Thoracic aorta (tissue), 2 donors: Measurements from ENCODE around the gene MLH1. TPM values are rescaled to one million over a fixed set of nuclear protein-coding genes. Genes with fewer than 3 reads are reported as not detected.

Experiments
- ATAC-seq: fragments of 150-250 bp; one replicate; pipeline ENCODE4 v1.8.0; 2017; ENCODE audit warnings: low read depth; ENCODE audit not compliant: insufficient number of reproducible peaks, low FRiP score
- DNase-seq: peaks from one replicate; pipeline ENCODE4 v3.0.0-alpha.2; 2020; ENCODE audit warnings: low spot score
- H3K27ac ChIP-seq, 2 donors: fragments of 200-600 bp; sonication (generic); 1 replicate in 1 of 2; 2 replicates in 1 of 2; pipeline ENCODE4 v1.5.1; 2016; ENCODE audit warnings: mild to moderate bottlenecking in 2 of 2, moderate library complexity in 2 of 2
- H3K27me3 ChIP-seq: fragments of 200-600 bp; sonication (generic); replicated peaks from 2 replicates; pipeline ENCODE4 v1.6.0; 2016; ENCODE audit warnings: mild to moderate bottlenecking; ENCODE audit not compliant: insufficient read depth
- H3K36me3 ChIP-seq: fragments of 200-600 bp; sonication (generic); one replicate; pipeline ENCODE4 v1.5.1; 2016
- H3K4me1 ChIP-seq, 2 donors: fragments of 200-600 bp; sonication (generic); 1 replicate in 1 of 2; 2 replicates in 1 of 2; pipeline versions ENCODE4 v1.5.1 to v1.6.0; 2016; ENCODE audit warnings: low read depth in 2 of 2, mild to moderate bottlenecking in 1 of 2; ENCODE audit not compliant: control insufficient read depth in 1 of 2
- H3K4me3 ChIP-seq: fragments of 200-600 bp; sonication (generic); 2 replicates; pipeline ENCODE4 v1.5.1; 2016; ENCODE audit warnings: mild to moderate bottlenecking
- H3K9me3 ChIP-seq: fragments of 200-600 bp; sonication (generic); 2 replicates; pipeline ENCODE4 v1.5.1; 2016
- CTCF ChIP-seq: fragments of 200-600 bp; sonication (generic); IDR thresholded peaks from one replicate; pipeline ENCODE4 v1.5.1; 2019; ENCODE audit warnings: antibody characterized with exemption
- total RNA-seq, 2 donors: library from RNA; depleted of rRNA; stranded (reverse); fragments of >200 nt; gene quantifications; one replicate each; pipeline versions ENCODE4 v1.1.0 to v1.2.3, GENCODE V29; 2016

Gene MLH1
- 10 to 100 TPM; 33.6 to 75.6 TPM for total RNA-seq

- peaks cover 27 to 51% of the 10 kb centered on the region in 2 donors for H3K4me1 ChIP-seq
- peak within 1 kb of the TSS; percentile 98 for H3K27ac ChIP-seq
- H3K36me3 ChIP-seq: peaks cover 7% of the 10 kb centered on the region
- ATAC-seq (peak; percentile 99), DNase-seq (peak; percentile 100)
- no peaks in the 10 kb centered on the region for H3K27me3 ChIP-seq
- H3K4me3 ChIP-seq: peak within 1 kb of the TSS; percentile 90
- TF ChIP-seq CTCF: no peak
- H3K9me3 ChIP-seq: no peaks in the 10 kb centered on the region
Measured at GRCh38 chr3:36993326-36994283, at the start of gene MLH1. Gene MLH1, plus strand, starts transcription at chr3:36993518. Its CDS starts 30 bp downstream, at chr3:36993548.

DNA sequence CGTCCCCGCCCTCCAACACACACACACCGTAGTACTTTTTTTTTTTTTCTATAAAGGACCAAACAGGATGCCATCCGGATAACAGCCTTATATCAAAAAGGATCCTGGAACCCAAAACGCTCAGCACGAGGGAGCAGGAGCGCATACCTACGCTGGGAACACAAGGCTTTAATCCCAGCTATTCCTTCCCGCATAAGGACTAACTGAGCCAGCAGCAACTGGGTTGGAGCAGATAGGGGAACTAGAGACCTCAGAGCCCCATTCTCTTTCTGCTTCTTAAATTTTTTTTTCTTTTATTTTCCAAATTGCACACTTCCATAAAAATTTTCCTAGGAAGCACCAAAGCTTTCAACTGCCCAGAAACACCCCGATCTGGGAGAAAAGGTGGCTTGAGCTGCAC lies 49.7 kb upstream of the MLH1 start:
- peak overlapping the region; percentile 69 to 71 for H3K27ac ChIP-seq
- no peak for TF ChIP-seq CTCF
- no peaks in the 10 kb centered on the region for H3K27me3 ChIP-seq
- H3K9me3 ChIP-seq: peaks cover 10% of the 10 kb centered on the region
- ATAC-seq (no peak), DNase-seq (no peak)
- peak overlapping the region; percentile 78 for H3K4me3 ChIP-seq
- peaks cover 15 to 27% of the 10 kb centered on the region in 2 donors for H3K4me1 ChIP-seq
- no peaks in the 10 kb centered on the region for H3K36me3 ChIP-seq

GRCh38 chr3:36944012-36944640 lies 49.2 kb upstream of the MLH1 start:
- Histone ChIP-seq H3K4me3 (peak overlapping the region; percentile 78), H3K27ac (peak overlapping the region; percentile 69 to 71), H3K36me3 (no peaks in the 10 kb centered on the region), H3K27me3 (no peaks in the 10 kb centered on the region), H3K9me3 (peaks cover 10% of the 10 kb centered on the region), H3K4me1 (peaks cover 15 to 27% of the 10 kb centered on the region in 2 donors)
- TF ChIP-seq CTCF: no peak
- DNase-seq: peak; percentile 26
- ATAC-seq: no peak

DNA sequence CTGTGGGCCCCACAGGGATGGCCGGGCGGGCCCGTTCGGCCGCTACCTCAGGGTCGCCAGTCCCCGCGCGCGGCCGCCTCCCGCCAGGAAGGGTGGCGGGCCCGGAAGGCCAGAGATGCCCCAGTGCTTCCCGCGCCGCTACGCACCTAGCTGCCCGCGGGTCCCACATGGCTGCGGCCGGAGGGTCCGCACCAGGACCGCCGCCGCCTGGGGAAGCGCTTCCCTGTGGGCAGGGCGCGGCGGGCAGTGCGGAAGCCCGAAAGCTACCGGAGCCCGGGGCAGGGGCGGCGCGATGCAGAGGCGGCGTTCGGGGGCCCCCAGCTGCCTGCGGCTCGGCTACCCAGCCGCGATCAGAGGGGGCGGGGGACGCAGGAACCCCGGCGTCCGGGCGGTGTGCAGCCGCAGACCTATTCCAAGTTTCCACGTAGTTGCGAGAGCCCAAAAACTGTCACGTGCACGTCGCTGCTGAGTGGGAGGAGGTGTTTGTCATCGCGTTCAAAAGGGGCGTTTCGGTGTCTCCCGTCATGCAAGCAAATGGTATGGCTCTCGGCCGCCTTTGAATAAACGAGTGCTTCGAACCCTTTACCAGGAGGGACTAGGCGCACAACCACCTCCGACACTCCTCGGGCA lies 48.6 kb upstream of the MLH1 start, which contains the start of gene TRANK1:
TRANK1 (minus strand) TSS at position 414 of the 630 bp plus-strand sequence; CDS start at position 169, 245 bp downstream.
- Histone ChIP-seq H3K4me1 (peaks cover 15 to 27% of the 10 kb centered on the region in 2 donors), H3K36me3 (no peaks in the 10 kb centered on the region), H3K4me3 (peak within 1 kb of the TSS; percentile 78), H3K9me3 (peaks cover 10% of the 10 kb centered on the region), H3K27me3 (no peaks in the 10 kb centered on the region), H3K27ac (peak within 1 kb of the TSS; percentile 69 to 71)
- ATAC-seq (no peak), DNase-seq (peak; percentile 26)
- TF ChIP-seq CTCF: no peak
